GM18502 (cell line): ENCODE results near the gene PRR18.

ENCODE experiments used
- ATAC-seq: cut with Tn5 transposase; IDR thresholded peaks from one replicate; pipeline ENCODE4 v1.9.1; 2021; ENCODE audit warnings: mild to moderate bottlenecking; ENCODE audit not compliant: unreplicated experiment, poor library complexity

PRR18 gene

DNA sequence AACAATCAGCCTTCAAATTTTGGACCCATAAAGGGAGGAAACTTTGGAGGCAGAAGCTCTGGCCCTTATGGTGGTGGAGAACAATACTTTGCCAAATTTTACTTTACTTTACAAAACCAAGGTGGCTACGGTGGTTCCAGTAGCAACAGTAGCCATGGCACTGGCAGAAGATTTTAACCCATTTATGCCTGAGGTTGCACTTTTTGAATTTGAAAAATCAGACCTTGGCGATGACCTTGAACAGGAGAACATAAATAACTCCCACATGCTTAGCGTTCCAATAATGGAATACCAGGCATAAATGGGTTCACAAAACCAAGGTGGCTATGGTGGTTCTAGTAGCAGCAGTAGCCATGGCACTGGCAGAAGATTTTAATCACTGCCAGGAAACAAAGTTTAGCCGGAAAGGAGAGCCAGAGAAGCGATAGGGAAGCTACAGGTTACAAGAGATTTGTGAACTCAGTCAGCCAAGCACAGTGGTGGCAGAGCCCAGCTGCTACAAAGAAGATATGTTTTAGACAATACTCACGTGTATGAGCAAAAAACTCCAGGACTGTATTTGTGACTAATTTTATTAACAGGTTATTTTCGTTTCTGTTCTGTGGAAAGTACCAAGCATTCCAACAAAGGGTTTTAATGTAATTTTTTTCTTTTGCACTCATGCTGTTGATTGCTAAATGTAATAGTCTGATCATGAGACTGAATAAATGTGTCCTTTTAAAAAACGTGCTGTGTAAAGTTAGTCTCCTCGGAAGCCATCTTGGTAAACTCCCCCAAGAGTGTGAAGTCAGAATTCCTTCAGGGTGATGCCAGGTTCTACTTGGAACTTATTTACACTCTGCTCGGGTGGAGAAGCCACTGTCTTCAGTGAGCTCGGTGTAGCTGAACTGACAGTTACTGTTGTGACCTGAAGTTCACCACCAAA is 27.4 kb upstream of the PRR18 start:
- ATAC-seq: peak; percentile 53

DNA sequence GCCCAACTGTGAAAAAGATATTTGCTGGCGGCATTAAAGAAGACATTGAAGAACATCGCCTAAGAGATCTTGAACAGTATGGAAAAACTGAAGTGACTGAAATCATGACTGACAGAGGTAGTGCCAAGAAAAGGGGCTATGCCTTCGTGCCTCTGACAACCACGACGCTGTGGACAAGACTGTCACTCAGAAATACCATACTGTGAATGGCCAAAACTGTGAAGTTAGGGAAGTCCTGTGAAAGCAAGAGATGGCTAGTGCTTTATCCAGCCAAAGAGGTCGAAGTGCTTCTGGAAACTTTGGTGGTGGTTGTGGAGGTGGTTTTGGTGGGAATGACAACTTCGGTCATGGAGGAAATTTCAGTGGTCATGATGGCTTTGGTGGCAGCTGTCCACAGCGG is 26.7 kb upstream of the PRR18 start:
- no peak for ATAC-seq

DNA sequence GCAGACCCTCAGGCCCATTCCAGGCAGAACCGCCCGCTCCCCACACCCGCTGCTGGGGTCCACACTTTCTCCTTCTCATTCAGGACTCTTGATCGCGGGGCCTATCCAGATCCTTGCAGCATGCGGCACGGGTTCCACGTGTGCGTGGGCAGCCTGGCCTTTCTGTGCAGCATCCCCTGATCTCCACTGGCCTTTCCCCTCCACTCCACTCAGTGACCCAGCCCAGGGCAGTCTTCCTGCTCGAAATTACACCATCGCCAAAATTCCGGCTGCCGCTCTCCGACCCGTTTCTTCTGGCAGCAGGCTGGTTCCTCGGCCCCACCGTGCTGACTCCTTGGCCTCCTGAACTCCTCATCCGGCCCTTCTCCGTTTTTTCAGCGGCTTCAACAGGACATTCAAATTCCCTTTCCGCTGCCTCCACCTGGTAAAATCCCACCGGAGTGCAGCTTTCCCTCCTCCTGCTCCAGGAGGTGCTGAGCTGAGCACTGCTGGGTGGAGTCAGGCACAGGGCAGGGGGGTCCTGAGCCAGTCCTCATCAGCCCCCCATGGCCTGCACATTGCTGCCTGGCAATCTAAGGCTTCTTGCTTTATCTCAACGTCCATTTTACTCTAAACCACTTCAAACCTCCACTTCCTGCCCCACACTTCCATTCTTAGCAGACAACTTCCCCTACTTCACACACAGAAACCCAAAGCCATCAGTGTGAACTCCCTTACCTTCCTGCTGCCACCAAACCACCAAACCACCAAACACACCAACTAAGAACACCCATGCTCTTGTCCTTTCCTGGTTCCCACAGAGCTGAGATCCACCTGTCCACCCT is 25.2 kb upstream of the PRR18 start:
- ATAC-seq: peak; percentile 74

DNA sequence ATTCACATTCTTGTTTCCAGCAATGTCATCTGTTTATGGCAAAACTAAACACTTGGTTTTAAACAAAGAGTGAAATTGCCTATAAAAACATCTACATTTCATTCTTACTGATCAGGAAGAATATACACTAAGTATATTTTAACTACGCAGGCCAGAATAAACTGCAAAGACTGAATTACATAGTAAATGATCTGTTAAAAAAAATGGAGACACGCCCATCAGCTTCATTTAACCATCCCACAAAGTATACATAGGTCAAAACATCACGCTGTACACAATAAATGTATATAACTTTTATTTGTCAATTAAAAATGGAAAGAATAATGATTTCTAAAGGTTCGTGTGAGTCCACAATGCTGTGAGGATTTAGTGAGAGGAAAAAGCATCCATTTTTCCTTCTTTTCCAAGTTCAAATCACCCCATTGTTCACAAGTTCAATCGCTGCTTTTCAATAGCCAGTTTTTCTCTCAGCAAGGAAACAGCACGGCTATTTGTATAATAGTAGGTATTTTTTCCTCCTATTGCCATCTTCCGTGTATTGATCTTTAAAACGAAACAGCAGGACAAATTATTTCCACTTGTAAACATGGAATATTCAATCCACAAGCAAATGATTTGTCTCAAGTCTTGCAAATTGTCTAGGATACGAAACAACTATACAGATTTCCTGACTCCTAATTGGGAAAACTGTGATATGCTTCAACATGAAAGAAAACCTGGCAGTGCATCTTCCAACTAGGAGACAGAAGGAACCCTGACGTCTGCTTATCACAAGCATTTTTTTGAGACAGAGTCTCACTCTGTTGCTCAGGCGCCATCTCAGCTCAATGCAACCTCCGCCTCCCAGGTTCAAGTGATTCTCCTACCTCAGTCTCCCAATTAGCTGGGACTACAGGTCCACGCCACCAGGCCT is 23.6 kb upstream of the PRR18 start:
- ATAC-seq: no peak

DNA sequence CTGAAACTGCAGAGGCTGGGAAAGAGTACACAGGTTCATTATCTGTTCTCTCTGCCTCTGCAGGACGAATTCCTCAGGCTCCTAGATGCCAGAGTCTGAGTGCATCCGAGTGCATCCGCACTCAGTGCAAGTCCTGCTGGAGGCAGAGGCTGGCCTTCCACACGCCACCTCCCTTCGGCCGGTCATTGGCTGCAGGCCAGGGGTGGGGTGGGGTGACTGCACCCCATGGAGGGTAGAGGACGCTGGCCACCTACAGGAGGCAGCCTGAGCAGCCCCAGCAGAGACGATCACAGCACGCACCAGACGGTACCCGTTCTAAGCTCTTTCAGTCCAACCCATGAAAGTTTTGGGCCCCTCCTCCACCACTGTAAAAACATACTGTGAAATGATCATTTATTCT is 22.4 kb upstream of the PRR18 start:
- ATAC-seq: no peak

DNA sequence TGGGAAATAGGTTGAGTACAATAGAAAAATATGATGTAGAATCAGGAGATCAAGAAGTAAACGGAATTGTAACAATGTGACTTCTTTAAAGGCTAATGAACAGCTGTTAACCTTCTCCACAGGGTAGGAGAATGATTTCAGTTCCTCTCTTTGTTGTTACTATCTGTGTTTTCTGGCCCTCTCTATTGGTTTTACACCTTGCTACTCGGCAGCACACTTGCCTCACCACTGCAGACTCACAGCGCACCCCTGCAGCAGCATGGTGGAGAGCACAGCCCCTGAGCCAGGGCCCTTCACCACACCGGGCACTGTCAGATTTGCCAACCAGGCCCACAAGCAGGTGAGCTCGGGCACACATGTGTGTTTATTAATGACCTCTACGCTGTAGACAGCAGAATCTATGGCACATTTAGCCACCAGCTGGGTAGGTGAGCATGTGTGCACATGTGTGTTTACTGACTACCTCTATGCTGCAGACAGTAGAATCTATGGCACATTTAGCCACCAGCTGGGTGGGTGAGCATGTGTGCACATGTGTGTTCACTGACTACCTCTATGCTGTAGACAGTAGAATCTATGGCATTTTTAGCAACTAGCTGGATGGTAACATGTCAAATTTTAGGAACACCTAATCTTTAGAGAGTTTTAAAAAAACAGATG is 17.3 kb upstream of the PRR18 start:
- no peak for ATAC-seq

DNA sequence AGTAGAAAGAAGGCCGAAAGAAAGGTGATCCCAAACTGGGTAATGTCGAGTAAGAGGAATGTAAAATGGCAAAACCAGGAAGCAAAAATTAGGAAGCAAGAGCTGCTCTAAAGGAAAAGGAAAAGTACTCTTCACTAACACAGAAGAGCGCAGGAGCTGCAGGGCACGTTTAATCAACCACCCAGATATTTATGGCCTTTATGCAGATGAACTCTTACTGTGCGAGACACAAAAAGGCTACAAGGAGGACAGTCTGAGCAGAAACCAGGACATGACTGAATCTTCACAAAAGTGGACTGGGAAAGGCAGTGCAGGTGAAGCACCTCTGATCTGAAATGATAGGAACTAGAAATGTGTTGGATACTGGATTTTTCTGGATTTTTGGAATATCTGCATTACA is 15.2 kb upstream of the PRR18 start:
- no peak for ATAC-seq

DNA sequence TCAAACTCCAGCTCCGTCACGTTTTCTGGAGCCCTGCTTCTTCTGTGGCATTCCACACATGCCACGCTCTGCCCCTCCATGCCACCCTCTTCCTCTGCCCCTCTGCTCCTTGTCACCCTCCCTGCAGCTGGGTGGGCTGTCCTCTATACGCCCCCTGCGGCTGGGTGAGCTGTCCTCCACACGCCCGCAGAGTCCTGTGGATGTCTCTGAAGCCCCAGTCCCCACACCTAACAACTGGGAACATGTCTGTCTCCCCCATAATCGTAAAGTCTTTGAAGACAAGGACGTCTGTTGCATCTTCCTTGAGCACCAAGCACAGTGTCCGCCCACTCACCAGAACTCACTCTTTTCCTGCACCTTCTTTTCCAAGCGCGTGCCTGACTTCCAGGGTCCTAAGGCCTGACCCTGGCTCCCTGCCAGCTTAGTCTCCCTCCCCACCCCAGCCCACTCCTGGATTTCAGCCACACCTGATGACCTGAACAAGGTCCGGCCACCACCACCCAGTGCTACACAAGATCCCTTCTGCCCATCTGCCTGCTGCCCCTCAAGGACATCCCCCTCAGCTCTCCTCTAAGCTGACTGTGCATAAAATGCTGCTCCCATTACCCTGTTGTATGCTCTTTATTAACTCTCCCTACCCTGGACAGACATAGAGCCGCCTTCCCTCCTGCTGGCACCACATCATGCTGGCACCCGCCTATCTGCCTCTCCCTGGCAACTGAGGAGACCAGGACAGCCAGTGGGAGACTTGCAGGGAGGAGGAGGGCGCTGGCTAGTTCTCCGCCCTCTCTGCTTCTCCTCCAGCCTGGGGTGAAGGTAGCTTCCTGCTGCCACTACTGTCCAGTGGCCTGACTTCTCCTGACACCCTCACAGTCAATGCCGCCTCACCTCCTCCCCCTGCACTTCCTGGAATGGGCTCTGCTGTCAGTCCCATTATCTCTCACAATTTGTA is 10.7 kb upstream of the PRR18 start:
- ATAC-seq: no peak

DNA sequence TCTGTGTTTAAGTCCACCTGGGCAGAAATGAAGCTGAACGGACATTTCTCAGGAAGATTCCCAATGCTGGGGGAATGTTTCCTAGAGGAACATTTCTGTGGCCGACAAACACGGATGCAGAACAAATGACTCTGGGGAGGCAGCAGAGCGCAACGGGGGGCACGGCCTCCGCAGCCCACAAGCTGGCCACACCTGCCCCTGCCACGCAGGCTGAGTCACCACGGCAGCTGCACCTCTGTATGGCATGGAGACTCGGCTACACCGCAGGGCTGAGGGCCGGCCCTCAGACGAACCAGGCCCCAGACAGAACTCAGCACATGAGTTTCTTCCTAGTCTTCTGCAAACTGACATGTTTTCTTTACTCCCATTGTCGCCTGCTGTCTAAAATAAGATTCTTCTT is 10.0 kb upstream of the PRR18 start:
- no peak for ATAC-seq

DNA sequence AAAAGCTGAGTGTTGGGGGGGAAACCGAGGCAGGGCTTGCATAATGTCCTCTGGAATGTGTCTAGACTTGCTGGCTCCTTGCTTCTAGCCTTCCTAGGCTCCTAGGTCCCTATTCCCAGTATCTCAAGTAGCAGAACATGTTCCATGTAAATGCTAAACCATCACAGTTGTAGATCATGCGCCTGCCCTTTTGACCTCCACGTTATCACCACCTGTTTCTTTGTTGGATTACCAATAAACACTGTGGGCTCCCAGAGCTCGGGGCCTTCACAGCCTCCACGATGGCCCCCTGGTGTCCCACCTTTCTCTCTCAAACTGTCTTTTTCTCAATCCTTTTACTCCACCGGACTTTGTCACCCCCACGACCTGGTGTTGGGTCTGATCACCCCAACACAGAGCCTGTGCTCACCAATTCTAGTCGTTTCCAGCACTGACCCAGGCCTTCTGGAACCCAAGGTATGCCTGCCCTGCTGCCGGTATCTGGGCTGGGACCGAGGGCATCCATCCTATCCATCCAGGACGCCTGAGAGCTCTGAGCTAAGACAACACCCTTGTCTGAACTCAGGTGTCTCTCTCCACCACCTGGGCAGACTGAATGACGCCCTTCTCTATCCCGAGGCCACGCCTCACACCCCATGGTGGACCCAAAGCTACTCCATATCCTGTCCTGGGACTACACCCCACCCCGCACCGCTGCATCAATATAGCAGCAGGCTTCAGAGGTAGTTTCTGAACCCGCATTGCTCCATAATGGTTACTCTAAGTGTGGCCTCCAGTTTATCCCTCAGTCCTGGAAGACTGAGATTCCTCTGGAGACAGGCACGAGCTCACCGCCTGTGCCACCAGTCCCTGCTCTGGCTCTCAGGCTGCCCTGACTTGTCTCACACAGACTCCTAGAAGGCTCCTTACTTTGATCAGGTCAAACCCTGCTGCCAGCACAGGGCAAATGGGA is 9.3 kb upstream of the PRR18 start:
- no peak for ATAC-seq

DNA sequence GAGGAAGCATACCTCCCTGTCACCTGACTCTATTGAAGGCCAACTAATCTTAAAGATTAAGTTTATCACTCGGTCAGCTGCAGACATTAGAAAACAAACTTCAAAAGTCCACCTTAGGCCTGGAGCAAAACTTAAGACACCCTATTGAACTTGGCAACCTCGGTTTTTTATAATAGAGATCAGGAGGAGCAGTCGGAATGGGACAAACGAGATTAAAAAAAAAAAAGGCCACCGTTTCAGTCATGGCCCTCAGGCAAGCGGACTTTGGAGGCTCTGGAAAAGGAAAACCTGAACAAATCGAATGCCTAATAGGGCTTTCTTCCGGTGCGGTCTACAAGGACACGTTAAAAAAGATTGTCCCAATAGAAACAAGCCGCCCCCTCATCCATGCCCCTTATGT is 7.2 kb upstream of the PRR18 start:
- no peak for ATAC-seq

DNA sequence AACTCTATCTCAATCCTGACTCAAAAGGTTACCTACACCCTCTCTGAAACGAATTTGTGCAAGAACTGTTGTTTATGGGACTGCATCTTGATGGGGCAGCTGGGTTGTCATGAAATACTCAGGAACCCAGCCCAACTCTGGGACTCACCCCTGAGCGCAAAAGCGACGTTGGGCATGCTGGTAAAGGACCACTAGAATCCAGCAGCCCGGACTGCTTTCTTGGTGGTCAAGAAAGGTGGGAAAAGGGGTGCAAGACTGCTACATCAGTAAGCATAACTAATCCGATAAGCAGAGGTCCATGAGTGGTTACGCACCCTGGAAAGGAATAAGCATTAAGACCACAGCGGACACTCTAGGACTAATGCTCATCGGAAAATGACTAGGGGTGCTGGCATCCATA is 6.3 kb upstream of the PRR18 start:
- no peak for ATAC-seq

DNA sequence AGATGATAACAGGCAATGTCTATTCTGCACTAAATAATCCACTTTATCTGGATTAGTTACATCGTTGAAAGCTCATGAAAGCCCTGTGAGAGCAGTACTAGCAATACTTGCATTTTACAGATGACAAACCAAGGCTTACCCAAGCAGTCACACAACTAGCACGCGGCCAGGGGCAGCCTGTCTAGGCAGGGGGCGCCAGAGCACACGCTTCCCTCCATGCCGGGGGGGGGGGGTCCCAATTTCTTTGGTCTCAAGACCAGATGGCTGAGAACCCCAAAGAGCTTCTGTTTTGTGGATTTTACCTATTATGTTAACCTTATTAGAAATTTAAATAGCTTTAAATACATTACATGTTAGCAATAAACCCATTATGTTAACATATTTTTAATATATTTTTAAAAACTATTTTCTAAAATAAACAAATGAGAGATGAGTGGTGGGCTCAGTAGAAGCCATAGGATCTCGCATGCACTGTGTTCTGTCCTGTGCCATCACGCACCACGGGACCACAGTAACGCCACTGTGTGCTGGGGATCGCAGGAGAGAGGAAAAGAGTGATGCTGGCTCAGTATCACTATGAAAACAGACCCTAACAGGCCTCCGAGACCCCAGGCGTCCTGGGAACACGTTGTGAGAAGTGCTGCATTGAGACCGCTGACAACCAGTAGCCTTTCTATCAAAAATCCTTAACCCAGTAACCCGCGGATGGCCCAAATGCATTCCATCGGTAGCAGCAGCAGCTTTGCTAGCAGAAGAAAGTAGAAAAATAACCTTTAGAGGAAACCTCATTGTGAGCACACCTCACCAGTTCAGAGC is 5.3 kb upstream of the PRR18 start:
- peak; percentile 75 for ATAC-seq

DNA sequence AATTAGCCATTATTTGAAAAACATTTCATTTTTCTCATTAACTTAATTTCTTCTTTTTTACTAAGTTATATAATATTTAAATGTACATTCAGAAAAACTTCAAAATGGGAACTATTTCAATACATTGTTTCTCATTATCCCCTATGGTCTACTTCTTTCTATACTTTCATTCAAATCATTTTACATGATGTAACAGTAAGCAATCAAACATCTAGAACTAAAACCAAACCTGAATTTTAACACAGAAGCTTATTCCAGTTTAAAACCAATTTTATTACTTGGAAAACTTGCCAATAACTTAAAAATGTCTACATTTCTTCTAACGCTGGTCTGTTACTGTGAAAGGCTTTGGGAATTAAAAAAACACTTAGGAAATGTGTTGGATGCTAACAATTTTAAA is 4.6 kb upstream of the PRR18 start:
- no peak for ATAC-seq

DNA sequence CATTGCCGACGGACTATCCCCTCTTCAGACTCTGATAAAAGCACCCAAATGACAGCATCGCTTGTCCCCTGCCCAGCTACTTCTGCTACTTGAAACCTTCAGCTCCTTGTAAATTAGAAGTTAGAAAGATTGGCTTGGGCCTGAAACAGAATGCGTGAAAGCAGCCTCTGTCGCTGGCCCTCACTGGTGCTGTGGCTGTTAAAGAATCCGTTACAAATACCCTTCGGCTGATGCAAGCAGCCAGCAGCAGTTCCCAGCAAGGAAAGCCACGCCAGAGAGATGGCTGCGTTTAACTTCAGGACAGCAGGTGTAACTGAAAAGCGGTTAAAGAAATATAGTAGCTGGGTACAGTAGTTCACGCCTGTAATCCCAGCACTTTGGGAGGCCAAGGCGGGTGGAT is 2.4 kb upstream of the PRR18 start:
- ATAC-seq: no peak

DNA sequence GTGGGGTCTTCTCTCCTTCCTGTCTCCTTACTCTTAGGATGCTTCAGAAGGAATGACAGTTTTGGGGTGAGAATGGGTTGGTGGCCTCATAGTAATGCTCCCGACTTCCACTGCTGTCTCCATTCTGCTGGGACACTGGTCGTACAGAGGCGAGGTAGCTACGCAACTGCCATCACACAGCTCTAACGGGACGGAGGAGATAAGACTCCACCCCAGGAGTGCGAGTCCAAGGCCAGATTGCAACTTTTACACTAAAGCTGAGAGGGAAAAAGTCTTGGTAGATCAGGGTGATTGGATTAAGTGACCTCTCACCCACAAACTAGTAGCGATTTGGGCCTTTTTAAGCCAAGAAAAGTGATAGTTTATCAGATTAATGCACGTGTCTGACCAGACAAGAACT is 1.8 kb upstream of the PRR18 start:
- no peak for ATAC-seq
